GM12873 (cell line): ENCODE results near the gene RBM4B.

Source experiments
- TF ChIP-seq, protein P1 (sequence below): IDR thresholded peaks from 2 replicates; pipeline ENCODE4 v1.5.1; 2012; ENCODE audit warnings: low read depth, mild to moderate bottlenecking, moderate library complexity, low read length, control low read depth; ENCODE audit not compliant: insufficient read depth; ENCODE audit errors: missing control alignments

RBM4B gene

DNA sequence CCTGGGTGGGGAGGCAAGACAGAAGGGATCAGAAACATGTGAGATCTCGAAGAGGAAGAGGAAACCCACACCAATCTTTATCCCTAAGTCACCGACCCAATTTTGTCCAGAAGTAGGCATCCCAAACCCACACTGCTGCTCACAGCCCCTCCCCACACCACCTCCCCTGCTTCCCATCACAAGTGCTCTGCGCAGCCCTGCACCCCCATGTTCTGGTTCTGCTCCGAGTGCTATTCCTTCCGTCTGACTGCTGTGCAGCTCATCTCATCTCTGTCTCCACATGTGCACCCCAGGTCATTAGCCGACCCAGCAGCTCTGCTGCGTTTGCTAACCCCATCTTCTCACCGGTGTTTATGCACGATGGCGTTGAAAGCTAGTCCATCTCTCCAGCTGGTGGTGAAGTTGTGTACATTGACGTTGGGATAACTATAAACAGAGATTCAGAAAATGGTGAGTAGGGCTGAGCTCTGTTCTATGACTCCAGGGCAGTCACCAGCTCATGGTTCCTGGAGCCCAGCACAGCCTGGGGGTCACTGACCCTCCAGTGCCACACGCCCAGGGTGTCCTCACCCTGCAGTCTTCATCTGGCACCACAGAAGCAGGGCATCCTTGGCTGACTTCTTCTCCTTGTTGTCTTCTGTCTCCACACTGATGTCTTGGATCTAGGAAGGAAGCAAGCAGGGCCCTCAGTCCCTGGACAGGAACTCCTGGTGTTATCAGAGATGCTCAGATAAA, 36.2 kb upstream of the RBM4B start:
- TF ChIP-seq, protein P1, sequence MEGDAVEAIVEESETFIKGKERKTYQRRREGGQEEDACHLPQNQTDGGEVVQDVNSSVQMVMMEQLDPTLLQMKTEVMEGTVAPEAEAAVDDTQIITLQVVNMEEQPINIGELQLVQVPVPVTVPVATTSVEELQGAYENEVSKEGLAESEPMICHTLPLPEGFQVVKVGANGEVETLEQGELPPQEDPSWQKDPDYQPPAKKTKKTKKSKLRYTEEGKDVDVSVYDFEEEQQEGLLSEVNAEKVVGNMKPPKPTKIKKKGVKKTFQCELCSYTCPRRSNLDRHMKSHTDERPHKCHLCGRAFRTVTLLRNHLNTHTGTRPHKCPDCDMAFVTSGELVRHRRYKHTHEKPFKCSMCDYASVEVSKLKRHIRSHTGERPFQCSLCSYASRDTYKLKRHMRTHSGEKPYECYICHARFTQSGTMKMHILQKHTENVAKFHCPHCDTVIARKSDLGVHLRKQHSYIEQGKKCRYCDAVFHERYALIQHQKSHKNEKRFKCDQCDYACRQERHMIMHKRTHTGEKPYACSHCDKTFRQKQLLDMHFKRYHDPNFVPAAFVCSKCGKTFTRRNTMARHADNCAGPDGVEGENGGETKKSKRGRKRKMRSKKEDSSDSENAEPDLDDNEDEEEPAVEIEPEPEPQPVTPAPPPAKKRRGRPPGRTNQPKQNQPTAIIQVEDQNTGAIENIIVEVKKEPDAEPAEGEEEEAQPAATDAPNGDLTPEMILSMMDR, result no peak

DNA sequence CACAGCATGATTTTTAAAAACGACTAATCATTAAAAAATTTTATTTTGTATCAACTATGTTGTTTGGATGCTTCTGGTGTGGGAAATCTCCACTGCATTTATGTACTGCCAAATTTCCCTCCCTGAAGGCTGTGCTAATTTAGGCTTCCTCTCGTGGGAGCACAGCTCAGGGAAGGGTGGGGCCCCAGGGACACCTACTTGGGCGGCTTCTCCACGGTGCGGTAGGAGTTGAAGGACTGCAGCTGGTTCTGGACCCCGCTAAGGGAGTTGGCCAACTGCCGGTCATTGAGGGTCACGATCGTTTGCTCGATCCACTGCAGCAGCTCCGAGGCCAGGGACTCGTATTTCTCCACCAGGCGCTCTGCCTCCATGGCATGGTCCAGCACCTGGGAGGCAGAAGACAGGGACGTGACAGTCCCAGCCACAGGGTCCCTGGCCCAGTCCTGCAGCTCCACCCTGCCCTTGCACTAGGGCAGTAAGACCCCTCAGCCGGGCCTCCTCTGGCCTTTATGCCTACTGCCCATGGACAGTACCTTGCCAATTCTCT, 32.8 kb upstream of the RBM4B start:
- TF ChIP-seq, protein P1, result no peak

DNA sequence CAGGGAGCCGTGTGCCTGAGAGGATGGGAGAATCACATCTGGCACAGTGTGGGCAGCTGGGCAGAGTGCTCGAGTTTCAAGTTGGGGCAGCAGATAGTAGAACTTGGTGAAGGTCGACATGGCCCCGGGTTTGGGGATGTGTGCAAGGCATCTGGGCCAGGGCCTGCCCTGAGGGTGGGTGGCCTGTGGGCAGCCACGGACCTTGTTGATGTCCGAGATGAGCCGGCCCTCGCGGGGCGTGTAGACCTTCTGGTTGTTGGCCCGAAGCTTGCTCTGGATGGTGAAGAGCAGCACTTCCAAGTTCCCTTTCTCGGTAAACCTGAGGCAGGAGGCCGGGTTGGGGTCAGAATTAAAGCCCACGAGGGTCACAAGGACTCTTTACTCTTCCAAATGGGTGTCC, 31.0 kb upstream of the RBM4B start:
- TF ChIP-seq, protein P1, result no peak

DNA sequence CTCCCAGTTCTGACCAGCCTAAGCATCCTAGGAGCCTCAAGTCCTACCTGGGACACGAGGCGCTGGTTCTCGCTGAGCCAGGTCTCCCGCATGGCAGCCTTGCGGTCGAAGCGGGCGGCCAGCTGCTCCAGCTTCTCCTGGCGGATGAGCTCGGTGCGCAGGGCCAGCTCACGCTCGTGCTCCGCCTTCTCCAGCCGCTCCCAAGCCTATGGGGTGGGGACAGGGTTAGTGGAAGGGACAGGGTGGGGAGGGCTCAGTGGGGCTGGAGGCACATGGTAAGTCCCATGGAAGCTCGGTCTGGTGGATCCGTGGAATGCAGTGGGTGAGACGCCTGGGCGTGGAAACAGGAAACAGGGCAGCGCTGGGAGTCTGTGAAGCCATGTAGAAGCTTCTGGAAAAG, 30.4 kb upstream of the RBM4B start:
- TF ChIP-seq, protein P1, result no peak

DNA sequence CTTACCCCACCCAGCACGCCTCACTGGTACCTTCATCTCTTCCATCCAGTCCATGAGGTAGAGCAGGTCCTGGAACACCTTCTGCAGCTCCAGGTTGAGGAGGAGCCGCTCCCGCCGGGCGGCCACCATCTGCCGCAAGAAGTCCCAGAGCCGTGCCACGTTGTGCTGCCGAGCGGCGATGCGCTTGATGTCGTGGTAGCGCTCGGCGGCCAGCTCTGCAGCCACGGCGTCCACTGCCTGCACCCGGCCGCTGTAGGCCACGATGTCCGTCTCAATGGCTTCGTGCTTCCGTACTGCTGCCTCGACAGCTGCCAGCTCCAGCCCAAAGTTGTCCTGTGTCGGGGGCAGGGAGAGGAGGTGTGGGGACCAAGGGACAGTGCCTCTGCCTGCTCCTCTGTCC, 29.8 kb upstream of the RBM4B start:
- TF ChIP-seq, protein P1, result no peak

DNA sequence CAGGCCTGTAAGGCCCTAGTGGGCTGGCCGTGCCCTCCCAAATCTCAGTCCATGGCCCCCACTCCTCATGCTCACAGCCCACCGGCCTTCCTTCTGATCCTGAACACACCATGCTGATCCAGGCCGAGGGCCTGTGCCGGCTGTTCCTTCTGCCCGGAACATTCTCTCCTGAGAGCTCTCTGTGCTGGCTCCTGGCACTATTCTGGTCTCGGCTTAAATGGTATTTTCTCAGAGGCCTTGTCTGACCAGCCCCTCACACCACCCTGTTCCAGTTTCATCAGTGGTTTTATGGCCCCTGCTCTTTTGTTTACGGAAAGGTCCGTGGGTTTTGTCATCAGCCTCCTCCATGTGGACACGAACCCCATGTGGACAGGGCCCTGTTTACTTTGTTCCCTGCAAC, 29.3 kb upstream of the RBM4B start:
- TF ChIP-seq, protein P1, result no peak

DNA sequence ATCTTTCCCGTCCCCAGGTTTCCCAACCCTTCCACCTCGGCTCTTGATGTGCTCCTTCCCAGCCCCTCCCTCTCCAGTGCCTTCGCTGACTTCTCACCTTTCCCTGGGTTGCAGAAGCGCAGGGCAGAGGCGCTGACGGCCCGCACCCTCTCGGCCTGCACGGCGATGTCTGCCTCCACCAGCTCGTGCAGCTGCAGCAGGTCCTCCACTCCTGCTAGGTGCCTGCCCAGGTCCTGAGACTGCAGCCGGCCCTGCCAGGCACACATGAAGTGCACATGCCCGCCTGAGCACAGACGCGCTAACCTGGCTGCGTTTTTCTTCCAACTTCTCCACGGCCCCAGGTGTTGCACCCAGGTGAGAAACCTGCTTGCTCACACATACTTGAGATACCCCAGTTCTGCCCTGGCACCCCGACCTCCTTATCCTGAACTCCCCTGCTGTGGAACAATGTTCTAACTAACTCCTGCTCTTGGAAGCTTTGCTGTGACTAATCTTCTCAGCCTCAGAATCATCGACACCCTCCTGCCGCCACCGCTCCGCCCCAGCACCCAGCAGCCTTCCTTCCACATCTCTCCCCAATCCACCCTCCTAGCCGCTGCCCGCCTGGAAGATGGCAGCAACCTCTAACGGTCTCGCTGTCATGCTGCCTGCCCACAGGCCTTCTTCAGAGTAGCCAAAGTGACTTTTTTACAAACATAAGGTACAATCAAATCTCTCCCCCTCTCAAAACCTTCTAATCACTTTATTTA, 28.1 kb upstream of the RBM4B start:
- TF ChIP-seq, protein P1, result no peak
